ENCODE data around the gene ZNF248.
"Not testable (repeated sequence)": the region's sequence is repeated elsewhere in the genome, so short reads cannot be mapped to it uniquely, and the experiment has no call there.

The ZNF248 gene

GRCh38 chr10:37747081-37747480, 110.3 kb downstream of the ZNF248 start:
- no peak for DNase-seq

- DNase-seq = no peak
These were observed 115.6 kb downstream of the ZNF248 start for GRCh38 chr10:37741831-37742230.

GRCh38 chr10:37739181-37739580, 118.2 kb downstream of the ZNF248 start:
- no peak for DNase-seq

DNA sequence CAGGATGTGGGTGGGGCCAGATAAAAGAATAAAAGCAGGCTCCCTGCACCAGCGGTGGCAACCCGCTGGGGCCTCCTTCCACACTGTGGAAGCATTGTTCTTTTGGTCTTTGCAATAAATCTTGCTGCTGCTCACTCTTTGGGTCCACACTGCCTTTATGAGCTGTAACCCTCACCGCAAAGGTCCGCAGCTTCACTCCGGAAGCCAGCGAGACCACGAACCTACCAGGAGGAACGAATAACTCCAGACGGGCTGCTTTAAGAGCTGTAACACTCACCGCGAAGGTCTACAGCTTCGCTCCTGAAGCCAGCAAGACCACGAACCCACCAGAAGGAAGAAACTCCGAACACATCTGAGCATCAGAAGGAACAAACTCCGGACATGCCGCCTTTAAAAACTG, 119.2 kb downstream of the ZNF248 start:
- not testable (repeated sequence) for DNase-seq

DNA sequence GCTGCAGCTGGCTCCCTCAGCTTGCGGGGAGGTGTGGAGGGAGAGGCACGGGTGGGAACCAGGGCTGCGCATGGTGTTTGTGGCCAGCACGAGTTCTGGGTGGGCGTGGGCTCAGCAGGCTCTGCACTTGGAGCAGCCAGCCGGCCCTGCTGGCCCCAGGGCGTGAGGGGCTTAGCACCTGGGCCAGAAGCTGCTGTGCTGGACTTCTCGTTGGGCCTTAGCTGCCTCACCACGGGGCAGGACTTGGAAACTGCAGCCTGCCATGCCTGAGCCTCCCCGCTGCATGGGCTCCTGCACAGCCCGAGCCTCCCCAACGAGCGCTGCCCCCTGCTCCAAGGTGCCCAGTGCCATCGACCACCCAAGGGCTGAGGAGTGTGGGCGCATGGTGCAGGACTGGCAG, 120.1 kb downstream of the ZNF248 start:
- no peak for DNase-seq

DNA sequence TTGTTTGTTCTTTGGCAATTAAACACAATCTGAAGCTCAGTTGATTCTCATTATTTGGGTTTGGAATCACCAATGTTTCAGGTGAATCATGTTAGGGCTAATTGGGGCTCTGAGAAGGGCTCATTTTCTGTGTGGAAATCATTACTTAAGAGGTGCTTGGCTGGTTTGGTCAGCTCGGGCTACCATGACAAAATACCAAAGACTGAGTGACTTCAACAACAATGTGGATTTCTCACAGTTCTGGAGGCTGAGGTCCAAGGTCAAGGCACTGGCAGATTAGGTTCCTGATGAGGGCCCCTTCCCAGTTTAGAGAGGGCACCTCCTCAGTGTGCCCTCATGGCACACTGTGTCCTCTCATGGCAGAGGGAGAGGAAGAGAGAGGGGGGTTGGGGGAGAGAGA, 121.3 kb downstream of the ZNF248 start:
- no peak for DNase-seq

GRCh38 chr10:37734971-37735370, 122.4 kb downstream of the ZNF248 start:
- no peak for DNase-seq

Data from amygdala (tissue), 56 donors.